ENCODE results near the gene TMEM221. TPM values are rescaled to one million over a fixed set of nuclear protein-coding genes. Genes with fewer than 3 reads are reported as not detected.

Gene TMEM221
- total RNA-seq, 1 donor from 2014 or later: not detected

DNA sequence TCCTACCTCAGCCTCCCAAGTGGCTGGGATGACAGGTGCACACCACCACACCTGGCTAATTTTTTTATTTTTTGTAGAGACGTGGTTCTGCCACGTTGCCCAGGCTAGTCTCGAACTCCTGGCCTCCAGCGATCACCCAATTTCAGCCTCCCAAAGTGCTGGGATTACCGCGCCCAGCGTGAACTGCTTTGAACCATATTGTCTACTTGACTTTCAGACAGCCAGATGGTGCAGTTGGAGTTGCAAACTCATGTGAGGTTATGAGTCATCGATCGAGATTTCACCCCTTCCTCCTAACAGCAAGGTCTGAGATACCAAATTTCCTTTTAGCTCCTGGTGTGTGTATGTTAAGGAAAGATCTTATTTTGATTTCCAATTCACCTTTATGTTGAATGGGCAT, 24.6 kb upstream of the TMEM221 start:
- DNase-seq (ENCODE audit: low spot score): no peak

DNA sequence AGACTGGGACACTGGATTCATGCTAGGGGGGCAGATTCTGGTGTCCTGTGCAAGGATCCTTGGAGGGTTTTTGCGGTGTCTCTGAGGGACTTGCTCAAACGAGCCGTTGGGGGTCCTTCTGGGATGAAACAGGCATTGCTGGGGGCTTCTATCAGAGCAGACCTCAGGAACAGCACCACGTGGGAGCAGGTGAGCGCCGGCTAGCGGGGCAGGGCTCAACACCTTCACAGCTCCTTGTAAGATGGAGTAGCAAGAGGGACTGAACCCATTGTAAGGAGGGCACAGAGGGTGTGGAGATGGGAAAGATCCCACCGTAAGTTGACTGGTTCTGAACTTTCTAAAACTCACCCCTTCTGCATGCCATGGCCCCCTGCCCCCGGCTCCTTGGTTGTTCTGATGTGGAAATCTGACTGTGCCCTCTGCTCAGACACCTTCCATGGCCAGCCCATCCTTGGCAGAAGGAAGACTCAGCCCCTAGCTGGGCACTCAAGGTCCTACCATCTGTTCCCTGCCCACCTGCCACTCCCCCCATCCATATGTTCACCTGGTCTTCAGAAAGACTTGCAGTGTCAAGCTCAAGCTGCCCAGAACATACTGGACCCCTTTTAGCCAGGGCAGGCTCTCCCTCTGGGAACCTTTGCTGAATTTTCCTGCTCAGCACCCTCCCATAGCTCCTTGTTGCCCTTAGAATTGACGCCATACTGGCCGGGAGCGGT, 23.1 kb upstream of the TMEM221 start:
- DNase-seq (ENCODE audit: low spot score): no peak

DNA sequence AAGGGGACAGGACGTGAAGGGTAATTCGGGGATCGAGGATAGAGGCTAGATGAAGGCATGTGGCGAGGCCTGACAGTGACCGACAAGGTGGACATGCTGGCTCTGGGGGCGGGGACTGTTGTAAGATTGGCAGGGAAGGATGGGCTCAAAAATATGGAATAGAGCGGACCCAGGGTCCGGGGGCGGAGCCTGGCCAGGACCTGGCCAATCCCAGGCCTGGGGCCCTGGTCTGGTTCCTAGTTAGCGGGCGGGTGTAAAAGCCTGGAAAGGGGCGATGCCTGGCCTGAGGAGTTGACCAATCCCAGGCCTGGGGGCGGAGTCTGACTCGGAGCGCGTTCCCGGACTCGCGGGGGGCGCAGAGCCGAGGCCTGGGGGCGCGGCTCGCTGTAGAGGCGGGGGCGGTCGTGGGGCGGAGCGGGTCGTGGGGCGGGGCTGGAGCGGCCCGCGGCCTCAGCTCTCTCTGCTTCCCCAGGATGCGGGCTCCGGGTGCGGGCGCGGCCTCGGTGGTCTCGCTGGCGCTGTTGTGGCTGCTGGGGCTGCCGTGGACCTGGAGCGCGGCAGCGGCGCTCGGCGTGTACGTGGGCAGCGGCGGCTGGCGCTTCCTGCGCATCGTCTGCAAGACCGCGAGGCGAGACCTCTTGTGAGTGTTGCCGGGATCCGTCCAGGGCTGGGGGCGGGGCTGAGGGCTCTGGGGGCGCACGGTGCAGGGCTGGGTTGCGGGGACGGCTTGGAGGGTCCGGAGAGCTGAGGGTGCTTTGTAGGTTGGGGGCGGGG, 21.8 kb upstream of the TMEM221 start, which contains the start of gene SLC27A1:
SLC27A1 (plus strand) TSS at position 457 of the 774 bp plus-strand sequence; CDS start at position 474, 17 bp downstream.
- peak; percentile 98 for DNase-seq (ENCODE audit: low spot score)

DNA sequence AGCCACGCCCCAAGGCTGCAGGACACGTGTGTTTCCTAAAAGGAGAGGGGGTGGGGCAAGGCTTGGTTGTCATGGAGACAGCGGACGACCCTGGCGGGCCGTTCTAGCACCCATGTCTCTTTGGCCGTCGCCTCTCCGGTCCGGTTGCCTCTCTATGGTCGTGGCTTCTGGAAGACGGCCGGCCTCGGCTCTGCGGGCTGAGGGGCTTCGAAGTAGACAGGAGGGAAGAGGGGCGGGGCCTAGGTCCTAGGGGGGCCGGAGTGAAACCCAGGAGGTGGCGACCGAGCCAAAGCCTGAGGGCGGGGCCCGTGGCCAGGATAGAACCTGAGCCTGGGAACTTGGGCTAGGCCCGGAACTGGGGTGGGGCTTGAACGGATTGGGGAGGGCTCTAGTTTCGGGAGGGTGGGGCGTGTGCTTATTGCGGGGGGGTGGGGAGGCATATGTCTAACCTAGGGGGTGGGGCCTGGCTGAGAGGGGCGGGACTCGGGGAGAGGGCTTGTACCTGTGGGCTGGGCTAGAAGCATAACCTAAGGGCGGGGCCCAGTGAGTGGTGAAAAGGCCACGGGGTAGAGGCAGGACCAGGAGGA, 21.1 kb upstream of the TMEM221 start:
- peak; percentile 95 for DNase-seq (ENCODE audit: low spot score)

DNA sequence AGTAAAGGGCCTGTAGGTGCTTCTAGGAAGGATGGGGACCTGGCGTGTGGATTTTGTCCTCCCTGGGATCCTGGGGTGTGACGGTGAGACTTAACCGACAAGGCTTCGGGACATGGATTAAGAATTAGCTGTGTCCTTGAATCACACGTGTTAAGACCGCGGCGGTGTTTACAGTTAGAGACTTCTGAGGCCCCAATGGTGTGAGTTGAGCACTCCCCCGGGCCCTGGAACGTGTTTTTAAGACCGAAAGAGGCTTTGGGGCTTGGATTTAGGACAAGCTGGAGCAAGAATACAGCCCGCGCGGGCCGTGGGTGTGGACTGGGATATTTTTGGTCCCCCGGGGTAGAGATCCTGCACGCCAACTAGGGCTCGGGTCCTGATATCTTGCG, 20.6 kb upstream of the TMEM221 start:
- DNase-seq (ENCODE audit: low spot score): no peak

DNA sequence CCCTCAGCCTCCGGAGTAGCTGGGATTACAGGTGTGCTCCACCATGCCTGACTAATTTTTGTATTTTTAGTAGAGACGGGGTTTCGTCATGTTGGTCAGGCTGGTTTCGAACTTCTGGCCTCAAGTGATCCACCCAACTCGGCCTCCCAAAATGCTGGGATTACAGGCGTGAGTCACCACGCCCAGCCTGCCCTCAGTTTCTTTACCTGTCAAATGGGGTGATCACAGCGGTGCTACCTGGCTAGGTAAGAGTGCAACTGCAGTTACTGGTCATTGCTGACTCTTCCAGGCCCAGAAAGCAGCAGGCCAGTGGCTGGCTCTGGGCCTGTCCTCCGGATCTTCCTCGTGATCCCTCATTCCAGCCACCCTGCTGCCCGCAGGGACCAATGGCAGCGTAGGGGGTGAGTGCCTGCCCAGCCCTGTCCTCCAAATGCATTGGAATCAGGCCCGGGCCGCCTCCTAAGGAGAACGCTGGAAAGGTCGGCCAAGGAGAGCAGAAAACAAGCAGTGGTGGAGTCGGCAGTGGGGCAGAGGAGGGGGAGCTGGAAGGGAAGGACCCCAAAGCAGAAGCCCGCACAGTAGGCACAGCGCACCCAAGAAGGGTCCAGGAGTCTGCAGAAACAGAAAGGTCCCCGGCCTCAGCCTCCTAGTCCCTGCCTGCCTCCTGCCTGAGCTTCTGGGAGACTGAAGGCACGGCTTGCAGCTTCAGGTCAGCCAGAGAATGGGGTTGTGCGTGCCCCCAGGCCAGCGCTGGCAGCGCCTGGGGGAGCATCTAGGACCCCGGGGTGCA, 20.0 kb upstream of the TMEM221 start:
- no peak for DNase-seq (ENCODE audit: low spot score)

DNA sequence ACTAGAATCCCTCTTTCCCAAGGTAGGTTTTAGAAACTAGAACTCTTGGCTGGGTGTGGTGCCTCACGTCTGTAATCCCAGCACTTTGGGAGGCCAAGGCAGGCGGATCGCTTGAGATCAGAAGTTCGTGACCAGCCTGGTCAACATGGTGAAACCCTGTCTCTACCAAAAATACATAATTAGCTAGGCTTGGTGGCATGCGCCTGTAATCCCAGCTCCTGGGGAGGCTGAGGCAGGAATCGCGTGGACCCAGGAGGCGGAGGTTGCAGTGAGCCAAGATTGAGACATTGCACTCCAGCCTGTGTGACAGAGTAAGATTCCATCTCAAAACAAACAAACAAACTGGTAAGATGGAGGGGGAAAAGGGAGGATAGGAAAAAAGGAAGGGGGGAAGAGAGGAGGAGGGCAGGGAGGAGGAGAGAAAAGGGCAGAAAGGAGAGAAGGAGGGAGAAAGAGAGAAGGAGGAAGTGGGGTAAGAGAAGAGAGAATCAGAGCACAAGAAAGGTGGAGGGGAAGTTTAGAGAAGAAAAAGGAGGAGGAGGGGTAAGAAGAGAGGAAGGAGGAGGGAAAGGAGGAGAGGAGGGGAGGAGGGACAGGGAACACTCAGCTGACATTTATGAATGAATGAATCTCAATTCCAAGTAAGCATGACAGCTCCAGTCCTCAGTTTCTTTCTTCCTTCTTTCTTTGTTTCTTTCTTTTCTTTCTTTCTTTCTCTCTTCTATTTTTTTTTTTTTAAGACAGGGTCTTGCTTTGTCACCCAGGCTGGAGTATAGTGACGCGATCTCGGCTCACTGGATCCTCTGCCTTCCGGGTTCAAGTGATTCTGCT, 19.2 kb upstream of the TMEM221 start:
- no peak for DNase-seq (ENCODE audit: low spot score)

DNA sequence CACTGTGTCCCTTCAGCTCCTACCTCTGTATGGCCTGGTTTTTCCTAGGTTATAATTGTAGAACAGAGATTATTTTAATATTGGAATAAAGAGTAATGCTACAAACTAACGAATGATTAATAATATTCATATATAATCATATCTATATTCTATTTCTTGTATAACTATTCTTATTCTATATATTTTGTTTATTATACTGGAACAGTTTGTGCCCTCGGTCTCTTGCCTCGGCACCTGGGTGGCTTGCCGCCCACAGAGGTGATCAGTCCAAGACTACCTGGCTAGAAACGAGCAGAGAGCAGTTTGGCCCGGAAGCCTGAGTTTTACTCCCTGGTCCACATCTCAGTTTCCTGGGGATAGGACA, 18.0 kb upstream of the TMEM221 start:
- no peak for DNase-seq (ENCODE audit: low spot score)

DNA sequence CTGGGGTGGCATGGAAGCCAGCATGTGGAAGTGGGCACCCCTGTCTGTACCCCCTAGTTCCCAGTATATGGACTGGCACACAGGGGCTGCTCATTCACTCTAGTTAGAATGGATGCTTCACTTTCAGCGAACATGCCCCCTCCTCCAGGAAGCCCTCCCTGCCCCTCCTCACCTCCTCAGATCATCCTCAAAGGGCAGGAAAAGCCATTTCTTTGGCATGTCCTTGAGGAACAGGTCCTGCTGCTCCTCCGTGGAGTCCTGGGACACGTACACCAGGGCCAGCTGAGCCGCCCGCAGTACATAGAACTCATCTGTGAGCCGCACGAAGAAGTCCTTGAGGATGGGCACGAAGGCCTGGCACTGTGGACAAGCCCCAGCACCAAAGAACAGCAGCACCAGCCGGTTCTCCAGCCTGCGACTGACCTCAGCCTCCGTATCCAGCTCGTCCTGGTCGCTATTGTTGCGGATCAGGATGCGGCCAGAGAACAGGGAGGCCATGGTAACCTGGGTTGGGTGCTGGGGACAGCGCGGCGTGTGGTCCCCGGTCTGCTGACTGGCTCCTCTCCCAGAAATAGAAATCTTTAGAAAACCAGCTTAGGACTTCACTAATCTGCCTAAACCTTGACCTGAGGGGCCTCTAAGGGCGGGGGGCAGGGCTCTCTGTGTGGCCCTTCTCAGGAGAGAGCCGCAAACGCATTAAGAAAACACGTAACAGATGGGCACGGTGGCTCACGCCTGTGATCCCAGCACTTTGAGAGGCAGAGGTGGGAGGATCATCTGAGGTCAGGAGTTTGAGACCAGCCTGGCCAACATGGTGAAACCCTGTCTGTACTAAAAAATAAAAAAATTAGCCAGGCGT, 12.1 kb upstream of the TMEM221 start, which contains the start of gene NXNL1:
NXNL1 (minus strand) TSS at position 555 of the 859 bp plus-strand sequence; CDS start at position 498, 57 bp downstream.
- no peak for DNase-seq (ENCODE audit: low spot score)

DNA sequence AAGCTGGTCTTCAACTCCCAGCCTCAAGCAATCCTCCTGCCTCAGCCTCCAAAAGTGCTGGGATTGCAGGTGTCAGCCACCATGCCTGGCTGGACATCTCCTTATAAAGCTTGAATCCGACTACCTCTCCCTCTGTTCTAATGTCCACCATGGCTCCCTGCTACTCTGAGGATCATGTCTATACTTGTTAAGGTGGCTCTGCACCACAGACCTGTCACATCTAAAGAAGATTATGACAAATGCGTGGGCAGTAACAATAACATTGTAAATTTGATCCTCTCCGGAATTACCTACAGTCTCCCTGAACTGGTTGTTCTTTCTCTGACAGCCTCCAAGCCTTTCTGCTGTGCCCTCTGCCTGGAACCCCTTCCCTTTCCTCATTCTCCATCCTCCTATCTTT, 10.5 kb upstream of the TMEM221 start:
- no peak for DNase-seq (ENCODE audit: low spot score)

DNA sequence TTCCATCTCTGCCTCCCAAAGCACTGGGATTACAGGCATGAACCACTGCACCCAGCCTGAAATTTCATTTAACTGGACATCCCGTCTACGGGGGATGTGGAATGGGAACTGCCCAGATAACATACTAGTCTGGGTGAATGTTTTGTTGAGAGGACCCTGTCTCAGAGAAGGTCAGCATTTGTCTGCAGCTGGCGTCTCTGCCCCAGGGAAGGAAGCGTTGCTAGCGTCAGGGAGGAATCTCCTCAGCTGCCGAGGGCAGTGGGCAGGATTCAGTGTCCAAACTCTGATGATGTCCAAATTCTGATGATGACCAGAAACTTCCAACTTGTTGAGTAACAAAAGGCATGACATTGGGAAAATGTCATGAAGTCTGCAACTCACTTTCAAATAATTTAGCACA, 9.1 kb upstream of the TMEM221 start:
- DNase-seq (ENCODE audit: low spot score): no peak

DNA sequence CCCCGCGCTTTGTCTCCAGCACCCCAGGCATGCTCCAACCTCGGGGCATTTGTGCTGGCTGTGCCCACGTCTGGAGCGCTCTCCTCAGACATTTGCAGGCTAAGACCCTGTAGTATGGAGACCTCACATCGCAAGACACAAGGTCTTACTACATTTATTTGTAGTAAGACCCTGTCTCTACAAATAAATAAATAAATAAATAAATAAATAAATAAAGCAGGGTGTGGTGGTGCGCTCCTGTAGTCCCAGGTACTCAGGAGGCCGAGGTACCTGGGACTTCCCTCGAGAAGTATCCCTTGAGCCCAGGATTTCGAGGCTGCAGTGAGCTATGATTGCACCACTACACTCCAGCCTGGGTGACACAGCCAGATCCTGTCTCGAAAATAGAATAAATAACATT, 7.7 kb upstream of the TMEM221 start:
- no peak for DNase-seq (ENCODE audit: low spot score)

DNA sequence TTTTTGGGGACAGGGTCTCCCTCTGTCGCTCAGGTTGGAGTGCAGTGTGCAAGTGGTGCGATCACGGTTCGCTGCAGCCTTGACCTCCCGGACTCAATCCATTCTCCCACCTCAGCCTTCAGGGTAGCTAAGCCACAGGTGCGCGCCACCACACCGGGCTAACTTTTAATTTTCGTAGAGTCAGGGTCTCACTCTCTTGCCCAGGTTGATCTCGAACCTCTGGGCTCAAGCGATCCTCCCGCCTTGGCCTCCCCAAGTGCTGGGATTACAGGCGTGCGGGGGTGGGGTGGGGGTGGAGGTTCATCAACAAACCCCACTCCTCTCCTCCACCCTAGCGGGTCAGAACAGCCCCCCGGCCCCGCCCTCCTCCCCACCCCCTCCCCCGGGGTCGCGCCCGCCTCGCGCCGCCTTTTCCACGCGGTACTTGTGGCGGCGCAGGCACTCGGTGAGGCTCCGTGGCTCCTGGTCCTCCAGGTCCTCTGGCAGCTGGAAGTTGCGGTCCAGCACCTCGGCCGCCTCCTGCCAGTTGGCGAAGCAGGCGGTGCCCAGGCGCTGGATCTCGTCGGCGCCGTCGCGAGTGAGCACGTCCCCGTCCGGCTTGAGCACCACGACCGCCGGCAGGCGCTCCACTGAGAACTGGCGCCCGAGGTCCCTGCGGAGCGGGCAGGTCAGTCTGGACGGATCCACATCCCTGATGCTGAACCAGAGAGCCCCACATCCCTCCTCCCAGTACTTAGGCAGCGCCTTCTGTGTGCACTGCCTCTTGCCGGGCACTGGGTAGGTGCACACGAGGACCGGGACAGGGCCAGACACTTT, 7.0 kb upstream of the TMEM221 start:
- DNase-seq (ENCODE audit: low spot score): no peak

DNA sequence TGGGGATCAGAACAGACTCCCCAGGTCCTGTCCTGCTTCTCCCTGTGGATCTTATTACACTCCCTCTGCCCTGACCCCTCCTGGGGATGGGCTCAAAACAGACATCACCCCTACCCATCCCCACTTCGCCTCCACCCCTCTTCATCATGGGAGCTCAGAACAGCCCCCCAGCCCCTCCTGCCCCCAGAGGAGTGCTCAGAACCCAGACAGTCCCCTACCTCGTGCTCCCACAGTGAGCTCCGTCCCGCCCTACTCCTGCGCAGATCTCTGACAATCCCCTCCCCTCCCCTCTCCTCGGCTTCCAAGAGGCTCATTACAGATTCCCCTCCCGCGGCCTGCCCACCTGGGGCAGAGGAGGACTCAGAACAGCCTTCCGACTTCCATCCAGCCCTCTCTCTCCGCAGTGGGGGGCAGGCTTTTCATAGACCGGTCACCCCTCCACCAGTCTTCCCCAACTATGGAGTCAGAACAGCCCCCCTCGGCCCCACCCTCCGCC, 6.2 kb upstream of the TMEM221 start:
- DNase-seq (ENCODE audit: low spot score): no peak

DNA sequence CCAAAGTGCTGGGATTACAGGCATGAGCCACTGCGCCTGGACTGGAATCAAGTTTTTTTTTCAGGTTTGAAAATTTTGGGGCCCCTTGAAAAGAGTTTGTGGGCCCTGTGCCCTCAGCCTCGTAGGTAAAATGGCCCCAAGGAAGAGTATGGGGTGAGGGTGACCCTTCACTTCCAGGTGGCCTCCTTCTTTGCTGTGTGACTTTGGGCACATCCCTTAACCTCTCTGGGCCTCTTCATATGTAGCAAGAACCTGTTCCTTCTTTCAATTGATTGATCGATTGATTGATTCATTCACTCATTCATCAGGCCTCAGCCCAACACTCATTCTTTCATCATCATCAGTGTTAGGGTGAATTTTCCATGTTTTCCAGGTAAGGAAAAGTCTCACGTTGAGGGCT, 3.4 kb upstream of the TMEM221 start:
- DNase-seq (ENCODE audit: low spot score): no peak

DNA sequence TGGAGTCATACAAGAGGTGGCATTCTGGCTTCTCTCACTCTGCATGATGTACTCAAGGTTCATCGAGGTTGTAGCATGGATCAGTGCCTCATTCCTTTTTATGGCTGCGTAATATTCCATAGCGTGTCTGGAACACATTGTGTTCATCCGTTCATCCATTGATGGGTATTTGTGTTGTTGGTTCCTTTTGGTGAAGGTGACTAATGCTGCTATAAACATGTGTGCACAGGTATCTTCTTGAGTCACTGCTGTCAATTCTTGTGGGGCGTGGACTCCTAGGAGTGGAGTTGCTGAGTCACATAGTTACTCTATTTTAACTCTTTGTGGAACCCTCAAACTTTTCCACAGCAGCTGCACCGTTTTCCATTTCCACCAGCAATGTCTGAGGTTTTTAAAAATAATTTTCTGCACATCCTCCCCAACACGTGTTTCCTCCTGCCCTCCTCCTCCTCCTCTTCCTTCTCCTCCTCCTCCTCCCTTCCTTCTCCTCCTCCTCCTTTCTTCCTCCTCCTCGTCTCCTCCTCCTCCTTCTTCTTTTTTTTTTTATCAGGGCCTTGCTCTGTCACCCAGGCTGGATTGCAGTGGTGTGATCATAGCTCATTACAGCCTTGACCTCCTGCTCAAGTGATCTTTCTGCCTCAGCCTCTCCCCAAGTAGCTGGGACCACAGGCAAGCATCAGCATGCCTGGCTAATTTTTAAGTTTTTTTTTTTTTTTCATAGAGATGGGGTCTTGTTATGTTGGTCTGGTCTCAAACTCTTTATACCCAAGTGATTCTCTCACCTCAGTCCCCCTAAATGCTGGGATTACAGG, 2.0 kb upstream of the TMEM221 start:
- DNase-seq (ENCODE audit: low spot score): no peak

DNA sequence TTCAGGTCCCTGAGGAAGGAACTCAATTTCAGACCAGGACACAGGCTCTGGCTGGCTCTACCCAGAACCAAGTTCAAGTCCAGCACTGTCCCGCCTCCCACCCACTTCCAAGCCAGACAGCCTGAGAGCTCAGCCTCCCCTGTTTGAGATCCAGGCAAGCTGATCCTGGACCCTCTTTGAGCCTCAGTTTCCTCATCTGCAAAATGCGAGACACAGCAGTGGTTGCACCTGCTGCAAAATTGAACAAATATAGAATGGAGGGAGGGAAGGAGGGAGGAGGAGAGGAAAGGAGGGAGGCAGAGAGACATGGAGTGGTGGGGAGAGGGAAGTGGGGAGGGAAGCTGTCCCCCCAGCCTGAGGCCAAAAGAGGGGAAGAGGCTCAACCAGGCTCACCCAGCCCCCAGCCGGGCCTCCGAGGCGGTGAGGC, 751 bp downstream of the TMEM221 start:
- no peak for DNase-seq (ENCODE audit: low spot score)
